HepG2 (cell line): Measurements from ENCODE around the gene YIF1B. TPM values are rescaled to one million over a fixed set of nuclear protein-coding genes. Genes with fewer than 3 reads are reported as not detected.

ENCODE experiments used
- ATAC-seq: fragments of 200-7000 bp; cut with Tn5 transposase; 3 replicates; pipeline ENCODE4 v1.9.1; 2020; ENCODE audit warnings: mild to moderate bottlenecking, moderate library complexity
- BruUV-seq: library from RNA; stranded (reverse); fragments of 400-500 nt; replicated peaks from 2 replicates; lab custom pipeline; 2021; lab: Mats Ljungman, UMichigan
- CTCF ChIA-PET: fragments of 300-600 bp; formaldehyde crosslinking; extraction: SDS; loops from one replicate; lab custom pipeline; 2021; ENCODE audit warnings: low total read pairs, inconsistent platforms, low intra/inter-chr PET ratio; lab: Yijun Ruan, JAX
- POLR2A ChIA-PET: fragments of 350-600 bp; sonication (Branson Sonifier 250); formaldehyde crosslinking; loops from one replicate; lab custom pipeline; 2020; ENCODE audit warnings: antibody characterized with exemption, inconsistent platforms; lab: Yijun Ruan, JAX
- DNase-seq: peaks from one replicate; pipeline ENCODE4 v3.0.0-alpha.2; 2015; ENCODE audit warnings: low spot score
- FAIRE-seq: peaks from 3 replicates; lab custom pipeline; 2011; peaks lifted over from hg19 to GRCh38; lab: Jason Lieb, UNC
- H2AFZ ChIP-seq: one replicate; pipeline ENCODE4 v1.6.1; 2011; ENCODE audit warnings: low read length, inconsistent platforms
- H3K27ac ChIP-seq: fragments of 300-600 bp; 3 replicates; pipeline ENCODE4 v1.8.0; 2011; ENCODE audit warnings: mixed run types, mild to moderate bottlenecking, mixed read lengths, low read length, inconsistent platforms; ENCODE audit not compliant: insufficient read depth; ENCODE audit errors: extremely low read length
- H3K27me3 ChIP-seq, 2 experiments: fragments of 200-600 bp in 1 of 2; 2 replicates in 1 of 2; 3 replicates in 1 of 2; pipeline versions ENCODE4 v1.6.0 to v1.8.0; 2011; ENCODE audit warnings: low read length in 2 of 2, mild to moderate bottlenecking in 2 of 2, moderate library complexity in 2 of 2, inconsistent platforms in 1 of 2; ENCODE audit not compliant: insufficient read depth in 2 of 2, control insufficient read depth in 1 of 2
- H3K36me3 ChIP-seq, 2 experiments: fragments of 200-600 bp in 1 of 2; replicated peaks in 1 of 2; 2 replicates in 1 of 2; 3 replicates in 1 of 2; pipeline versions ENCODE4 v1.5.1 to v1.8.0; 2011; ENCODE audit warnings: low read length in 2 of 2, inconsistent platforms in 1 of 2; ENCODE audit not compliant: insufficient read depth in 2 of 2, control insufficient read depth in 1 of 2
- H3K4me1 ChIP-seq: 2 replicates; pipeline ENCODE4 v1.5.1; 2012; ENCODE audit warnings: low read length, inconsistent platforms; ENCODE audit not compliant: insufficient read depth
- H3K4me2 ChIP-seq: 2 replicates; pipeline ENCODE4 v1.6.0; 2011; ENCODE audit warnings: low read depth, low read length, inconsistent platforms
- H3K4me3 ChIP-seq, 3 experiments: fragments of 200-600 bp in 1 of 3; sonication (generic), shearing (Covaris generic) in 1 of 3; replicated peaks in 1 of 3; 2 replicates each; pipeline ENCODE4 v1.5.1; 2011 to 2016; ENCODE audit warnings: low read length in 3 of 3, inconsistent platforms in 2 of 3, low read depth in 2 of 3, mild to moderate bottlenecking in 2 of 3, control low read depth in 1 of 3, mixed read lengths in 1 of 3; ENCODE audit not compliant: insufficient read depth in 1 of 3
- H3K79me2 ChIP-seq: one replicate; pipeline ENCODE4 v1.6.1; 2011; ENCODE audit warnings: low read length, inconsistent platforms; ENCODE audit not compliant: insufficient read depth
- H3K9ac ChIP-seq: 2 replicates; pipeline ENCODE4 v1.6.0; 2011; ENCODE audit warnings: mild to moderate bottlenecking, low read depth, low read length, inconsistent platforms; ENCODE audit not compliant: insufficient read depth
- H3K9me3 ChIP-seq: 2 replicates; pipeline ENCODE4 v1.5.1; 2012; ENCODE audit warnings: mild to moderate bottlenecking, low read length
- H4K20me1 ChIP-seq: 2 replicates; pipeline ENCODE4 v1.6.0; 2011; ENCODE audit warnings: inconsistent platforms, mild to moderate bottlenecking, low read length, moderate library complexity; ENCODE audit not compliant: insufficient read depth
- CHCHD3 ChIP-seq: sonication (generic); formaldehyde crosslinking; IDR thresholded peaks from 2 replicates; pipeline ENCODE4 v1.8.0; 2022; ENCODE audit warnings: mild to moderate bottlenecking, missing genetic modification reagents, moderate library complexity
- MXI1 ChIP-seq: IDR thresholded peaks from 3 replicates; pipeline ENCODE4 v1.6.1; 2012; ENCODE audit warnings: low read depth, low read length, inconsistent platforms, borderline replicate concordance
- NFIC ChIP-seq: IDR thresholded peaks from 2 replicates; pipeline ENCODE4 v1.6.1; 2012; ENCODE audit warnings: mild to moderate bottlenecking, low read length, inconsistent platforms
- THYN1 ChIP-seq: sonication (generic); formaldehyde crosslinking; IDR thresholded peaks from 2 replicates; pipeline ENCODE4 v1.8.1; 2023; ENCODE audit warnings: low read depth, mild to moderate bottlenecking, moderate library complexity, missing genetic modification reagents, borderline replicate concordance
- ZNF12 ChIP-seq: sonication (generic); formaldehyde crosslinking; IDR thresholded peaks from 2 replicates; pipeline ENCODE4 v1.5.0; 2020; ENCODE audit warnings: missing genetic modification reagents
- WGBS: methylation state at CpG from one replicate; pipeline ENCODE4 v1.1.6; 2017; ENCODE audit warnings: low lambda C conversion rate; 5-methylcytosine and 5-hydroxymethylcytosine counted together
- in situ Hi-C: cut with HindIII; loops from 2 replicates; pipeline ENCODE4 v1.10.0; 2017; ENCODE audit warnings: low pct_unique_long_range_greater_than_20kb; ENCODE audit not compliant: extremely low pct_ligation_motif_present
- intact Hi-C: fragments of 100-400 bp; cut with micrococcal nuclease; formaldehyde crosslinking; loops from one replicate; pipeline ENCODE4 v1.10.0; 2022; ENCODE audit not compliant: unreplicated experiment
- polyA plus RNA-seq, 8 experiments: library from polyadenylated mRNA; depleted of rRNA in 3 of 8; stranded (reverse) in 7 of 8; unstranded in 1 of 8; fragments of >200 nt; fragmentation: Illumina TruSeq in 4 of 8; extraction: Trizol in 4 of 8; gene quantifications; 2 replicates each; pipeline versions ENCODE4 v1.2.1 to v1.2.3, GENCODE V29; 2011 to 2016; ENCODE audit warnings: low read depth in 4 of 8, missing spikeins in 1 of 8, mixed read lengths in 1 of 8; ENCODE audit not compliant: insufficient read depth in 1 of 8
- total RNA-seq, 5 experiments: library from RNA; depleted of rRNA; stranded (reverse); fragments of >200 nt; fragmentation: Illumina TruSeq; extraction: Trizol; gene quantifications; 2 replicates each; pipeline ENCODE4 v1.2.3, GENCODE V29; 2016; ENCODE audit warnings: low read depth in 1 of 5
- TF ChIP-seq, protein P1 (sequence below): sonication (generic); formaldehyde crosslinking; IDR thresholded peaks from 2 replicates; pipeline ENCODE4 v1.8.1; 2023; ENCODE audit warnings: mild to moderate bottlenecking, inconsistent platforms, moderate library complexity, missing genetic modification reagents, borderline replicate concordance
- TF ChIP-seq, protein P2 (sequence below): sonication (generic); formaldehyde crosslinking; IDR thresholded peaks from 2 replicates; pipeline ENCODE4 v1.4.0; 2020; ENCODE audit warnings: missing genetic modification reagents
- TF ChIP-seq, protein P3 (sequence below): sonication (generic); formaldehyde crosslinking; conservative IDR thresholded peaks from 2 replicates; pipeline ENCODE4 v1.5.0; 2020; ENCODE audit warnings: missing genetic modification reagents
- TF ChIP-seq, protein P4 (sequence below): sonication (generic); formaldehyde crosslinking; IDR thresholded peaks from 2 replicates; pipeline ENCODE4 v1.5.1; 2020; ENCODE audit warnings: missing genetic modification reagents, mild to moderate bottlenecking, borderline replicate concordance
- TF ChIP-seq, protein P5 (sequence below): sonication (generic); formaldehyde crosslinking; IDR thresholded peaks from 2 replicates; pipeline ENCODE4 v1.8.1; 2023; ENCODE audit warnings: mild to moderate bottlenecking, missing genetic modification reagents

YIF1B gene
- total and polyA plus RNA-seq, 2 of the 13 experiments (the other 11 are each of a cell fraction or from before 2014, with no cell fraction given) = 41.4 to 85.2 TPM

DNA sequence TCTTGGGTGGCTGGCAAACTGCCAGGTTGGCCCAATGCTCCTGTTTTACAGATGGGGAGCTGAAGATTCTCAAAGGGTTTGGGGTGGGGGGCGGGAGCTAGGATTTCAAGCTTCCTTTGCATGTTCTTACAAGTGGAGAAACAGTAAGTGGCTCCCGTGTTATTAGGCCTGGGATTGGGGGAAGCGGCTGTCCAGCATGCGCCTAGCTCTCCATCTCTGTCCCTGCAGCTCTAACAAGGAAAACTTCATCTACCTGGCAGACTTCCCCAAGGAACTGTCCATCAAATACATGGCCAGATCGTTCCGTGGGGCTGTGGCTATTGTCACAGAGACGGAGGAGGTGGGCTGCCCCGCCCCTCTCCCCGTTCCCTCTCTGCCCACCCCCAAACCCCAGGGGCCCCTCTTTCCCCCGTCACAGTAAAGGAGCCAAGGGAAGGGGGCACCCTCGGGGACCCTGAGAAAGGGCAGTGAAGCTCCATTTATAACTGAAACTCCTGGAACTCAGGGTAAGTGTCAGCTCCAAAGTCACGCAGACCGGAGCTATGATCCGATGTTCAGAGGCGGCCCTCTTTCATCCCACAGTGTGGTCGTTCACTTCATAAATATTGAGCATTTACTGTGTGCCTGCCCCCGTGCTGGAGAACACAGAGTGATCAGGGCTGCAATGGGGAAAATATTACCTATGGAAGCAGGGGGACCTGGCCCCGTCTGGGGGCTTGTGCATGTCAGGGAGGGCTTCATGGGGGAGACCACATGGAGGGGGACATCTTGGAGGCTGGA, 43.7 kb upstream of the YIF1B start:
- Histone ChIP-seq H3K9ac (no peak overlapping the region), H3K4me1 (peaks cover 23% of the 10 kb centered on the region), H3K79me2 (no peaks in the 10 kb centered on the region), H2AFZ (no peak overlapping the region), H3K4me3 (no peak overlapping the region), H3K27ac (no peak overlapping the region), H4K20me1 (no peaks in the 10 kb centered on the region), H3K4me2 (no peak overlapping the region), H3K36me3 (no peaks in the 10 kb centered on the region), H3K27me3 (peaks cover 17 to 53% of the 10 kb centered on the region in 2 experiments), H3K9me3 (no peaks in the 10 kb centered on the region)
- CTCF ChIA-PET = no interaction called here
- POLR2A ChIA-PET = interaction anchor here (0.6 to 2.2 kb wide), 3 partner anchors 15 to 32 kb away, joined by 3 to 6 read pairs (median 3); partner anchors contain the start of gene PSMD8
- FAIRE-seq (no peak), ATAC-seq (no peak), DNase-seq (no peak)
- 24% methylated on average over 12 of the region's 18 CpGs for WGBS
- intact Hi-C loops (no loop called here), in situ Hi-C loops (no loop called here)
- BruUV-seq = no TSS peak
- TF ChIP-seq, protein P1, sequence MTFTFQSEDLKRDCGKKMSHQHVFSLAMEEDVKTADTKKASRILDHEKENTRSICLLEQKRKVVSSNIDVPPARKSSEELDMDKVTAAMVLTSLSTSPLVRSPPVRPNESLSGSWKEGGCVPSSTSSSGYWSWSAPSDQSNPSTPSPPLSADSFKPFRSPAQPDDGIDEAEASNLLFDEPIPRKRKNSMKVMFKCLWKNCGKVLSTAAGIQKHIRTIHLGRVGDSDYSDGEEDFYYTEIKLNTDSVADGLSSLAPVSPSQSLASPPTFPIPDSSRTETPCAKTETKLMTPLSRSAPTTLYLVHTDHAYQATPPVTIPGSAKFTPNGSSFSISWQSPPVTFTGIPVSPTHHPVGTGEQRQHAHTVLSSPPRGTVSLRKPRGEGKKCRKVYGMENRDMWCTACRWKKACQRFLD = no peak

DNA sequence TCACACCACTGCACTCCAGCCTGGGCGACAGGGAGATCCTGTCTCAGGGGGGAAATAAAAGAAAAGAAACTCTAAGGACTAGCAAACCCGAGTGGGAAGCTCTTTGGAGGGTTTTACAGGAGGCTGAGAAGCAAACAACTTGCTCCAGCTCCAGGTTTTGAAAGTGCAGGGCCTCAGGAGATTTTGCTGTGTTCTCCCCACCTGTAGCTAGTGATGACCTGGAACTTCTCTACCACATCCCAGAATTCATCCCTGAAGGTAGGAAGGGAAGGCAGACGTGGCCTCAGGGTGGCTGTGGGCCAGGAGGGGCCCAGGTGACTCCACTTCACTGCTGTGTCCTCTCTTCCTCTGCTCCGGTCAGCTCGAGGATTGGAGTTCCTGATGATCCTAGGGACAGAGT, 42.3 kb upstream of the YIF1B start:
- no peak overlapping the region for H3K4me2 ChIP-seq
- DNase-seq (no peak), FAIRE-seq (no peak), ATAC-seq (no peak)
- H3K4me3 ChIP-seq = no peak overlapping the region
- no peaks in the 10 kb centered on the region for H3K79me2 ChIP-seq
- CTCF ChIA-PET = no interaction called here
- peaks cover 17 to 57% of the 10 kb centered on the region in 2 experiments for H3K27me3 ChIP-seq
- H3K36me3 ChIP-seq = no peaks in the 10 kb centered on the region
- peaks cover 18% of the 10 kb centered on the region for H3K4me1 ChIP-seq
- in situ Hi-C loops = no loop called here
- TF ChIP-seq, protein P2, sequence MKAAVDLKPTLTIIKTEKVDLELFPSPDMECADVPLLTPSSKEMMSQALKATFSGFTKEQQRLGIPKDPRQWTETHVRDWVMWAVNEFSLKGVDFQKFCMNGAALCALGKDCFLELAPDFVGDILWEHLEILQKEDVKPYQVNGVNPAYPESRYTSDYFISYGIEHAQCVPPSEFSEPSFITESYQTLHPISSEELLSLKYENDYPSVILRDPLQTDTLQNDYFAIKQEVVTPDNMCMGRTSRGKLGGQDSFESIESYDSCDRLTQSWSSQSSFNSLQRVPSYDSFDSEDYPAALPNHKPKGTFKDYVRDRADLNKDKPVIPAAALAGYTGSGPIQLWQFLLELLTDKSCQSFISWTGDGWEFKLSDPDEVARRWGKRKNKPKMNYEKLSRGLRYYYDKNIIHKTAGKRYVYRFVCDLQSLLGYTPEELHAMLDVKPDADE (CRISPR knock-in tag) = no peak
- TF ChIP-seq NFIC = no peak
- no peak for TF ChIP-seq MXI1
- TF ChIP-seq, protein P3, sequence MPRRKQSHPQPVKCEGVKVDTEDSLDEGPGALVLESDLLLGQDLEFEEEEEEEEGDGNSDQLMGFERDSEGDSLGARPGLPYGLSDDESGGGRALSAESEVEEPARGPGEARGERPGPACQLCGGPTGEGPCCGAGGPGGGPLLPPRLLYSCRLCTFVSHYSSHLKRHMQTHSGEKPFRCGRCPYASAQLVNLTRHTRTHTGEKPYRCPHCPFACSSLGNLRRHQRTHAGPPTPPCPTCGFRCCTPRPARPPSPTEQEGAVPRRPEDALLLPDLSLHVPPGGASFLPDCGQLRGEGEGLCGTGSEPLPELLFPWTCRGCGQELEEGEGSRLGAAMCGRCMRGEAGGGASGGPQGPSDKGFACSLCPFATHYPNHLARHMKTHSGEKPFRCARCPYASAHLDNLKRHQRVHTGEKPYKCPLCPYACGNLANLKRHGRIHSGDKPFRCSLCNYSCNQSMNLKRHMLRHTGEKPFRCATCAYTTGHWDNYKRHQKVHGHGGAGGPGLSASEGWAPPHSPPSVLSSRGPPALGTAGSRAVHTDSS (CRISPR knock-in tag) = no peak
- TF ChIP-seq CHCHD3 (CRISPR knock-in tag) = no peak
- TF ChIP-seq, protein P4, sequence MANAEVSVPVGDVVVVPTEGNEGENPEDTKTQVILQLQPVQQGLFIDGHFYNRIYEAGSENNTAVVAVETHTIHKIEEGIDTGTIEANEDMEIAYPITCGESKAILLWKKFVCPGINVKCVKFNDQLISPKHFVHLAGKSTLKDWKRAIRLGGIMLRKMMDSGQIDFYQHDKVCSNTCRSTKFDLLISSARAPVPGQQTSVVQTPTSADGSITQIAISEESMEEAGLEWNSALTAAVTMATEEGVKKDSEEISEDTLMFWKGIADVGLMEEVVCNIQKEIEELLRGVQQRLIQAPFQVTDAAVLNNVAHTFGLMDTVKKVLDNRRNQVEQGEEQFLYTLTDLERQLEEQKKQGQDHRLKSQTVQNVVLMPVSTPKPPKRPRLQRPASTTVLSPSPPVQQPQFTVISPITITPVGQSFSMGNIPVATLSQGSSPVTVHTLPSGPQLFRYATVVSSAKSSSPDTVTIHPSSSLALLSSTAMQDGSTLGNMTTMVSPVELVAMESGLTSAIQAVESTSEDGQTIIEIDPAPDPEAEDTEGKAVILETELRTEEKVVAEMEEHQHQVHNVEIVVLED (CRISPR knock-in tag) = no peak
- TF ChIP-seq THYN1 (CRISPR knock-in tag) = no peak
- TF ChIP-seq ZNF12 (CRISPR knock-in tag) = no peak
- TF ChIP-seq, protein P5, sequence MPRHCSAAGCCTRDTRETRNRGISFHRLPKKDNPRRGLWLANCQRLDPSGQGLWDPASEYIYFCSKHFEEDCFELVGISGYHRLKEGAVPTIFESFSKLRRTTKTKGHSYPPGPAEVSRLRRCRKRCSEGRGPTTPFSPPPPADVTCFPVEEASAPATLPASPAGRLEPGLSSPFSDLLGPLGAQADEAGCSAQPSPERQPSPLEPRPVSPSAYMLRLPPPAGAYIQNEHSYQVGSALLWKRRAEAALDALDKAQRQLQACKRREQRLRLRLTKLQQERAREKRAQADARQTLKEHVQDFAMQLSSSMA (CRISPR knock-in tag) = no peak
- no peaks in the 10 kb centered on the region for H3K9me3 ChIP-seq
- no peaks in the 10 kb centered on the region for H4K20me1 ChIP-seq
- H3K27ac ChIP-seq = no peak overlapping the region
- no peak overlapping the region for H3K9ac ChIP-seq
- no peak overlapping the region for H2AFZ ChIP-seq
- POLR2A ChIA-PET = interaction anchor here (1.3 kb wide), 1 partner anchor 11 kb away, joined by 4 read pairs; no protein-coding TSS in a partner anchor
- WGBS = 24% methylated on average over 4 of the region's 5 CpGs
- BruUV-seq = no TSS peak
- intact Hi-C loops = no loop called here
